ENCODE measurements around the gene SELENOP.
"Not testable (repeated sequence)": the region's sequence is repeated elsewhere in the genome, so short reads cannot be mapped to it uniquely, and the experiment has no call there.

SELENOP gene

DNA sequence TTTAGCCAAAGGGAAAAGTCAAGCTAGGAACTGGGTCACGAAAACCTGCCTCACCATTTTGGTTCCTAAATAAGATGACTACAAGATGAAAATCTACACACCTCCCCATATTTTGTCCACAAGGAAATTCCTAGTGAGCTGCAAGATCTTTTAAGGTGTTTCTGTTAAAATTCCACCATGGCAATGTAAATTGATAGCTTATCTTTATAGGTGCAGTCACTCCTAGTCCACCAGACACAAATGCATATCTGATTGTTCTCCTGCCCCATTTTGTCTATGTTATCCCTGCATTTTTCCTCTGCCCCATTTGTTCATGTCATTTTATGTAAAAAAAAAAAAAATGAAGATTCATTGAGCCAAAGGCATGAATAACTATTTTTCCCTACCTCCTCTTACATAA, 41.1 kb upstream of the SELENOP start:
- H3K4me3 ChIP-seq (ENCODE audit: insufficient read depth, low read length, poor library complexity, severe bottlenecking): no peak overlapping the region
- H3K9me3 ChIP-seq (ENCODE audit: insufficient read depth, low read length): no peaks in the 10 kb centered on the region
- no peak overlapping the region for H3K4me2 ChIP-seq (ENCODE audit: low read depth, low read length, poor library complexity, severe bottlenecking)
- no peaks in the 10 kb centered on the region for H3K36me3 ChIP-seq (ENCODE audit: low read length)
- H3K9ac ChIP-seq (ENCODE audit: low read length): no peak overlapping the region
- no peaks in the 10 kb centered on the region for H3F3A ChIP-seq (ENCODE audit: insufficient read depth)
- no peaks in the 10 kb centered on the region for H3K27me3 ChIP-seq (ENCODE audit: low read length)
- no peak overlapping the region for H2AFZ ChIP-seq (ENCODE audit: low read depth, low read length, severe bottlenecking)
- TF ChIP-seq, protein P1, sequence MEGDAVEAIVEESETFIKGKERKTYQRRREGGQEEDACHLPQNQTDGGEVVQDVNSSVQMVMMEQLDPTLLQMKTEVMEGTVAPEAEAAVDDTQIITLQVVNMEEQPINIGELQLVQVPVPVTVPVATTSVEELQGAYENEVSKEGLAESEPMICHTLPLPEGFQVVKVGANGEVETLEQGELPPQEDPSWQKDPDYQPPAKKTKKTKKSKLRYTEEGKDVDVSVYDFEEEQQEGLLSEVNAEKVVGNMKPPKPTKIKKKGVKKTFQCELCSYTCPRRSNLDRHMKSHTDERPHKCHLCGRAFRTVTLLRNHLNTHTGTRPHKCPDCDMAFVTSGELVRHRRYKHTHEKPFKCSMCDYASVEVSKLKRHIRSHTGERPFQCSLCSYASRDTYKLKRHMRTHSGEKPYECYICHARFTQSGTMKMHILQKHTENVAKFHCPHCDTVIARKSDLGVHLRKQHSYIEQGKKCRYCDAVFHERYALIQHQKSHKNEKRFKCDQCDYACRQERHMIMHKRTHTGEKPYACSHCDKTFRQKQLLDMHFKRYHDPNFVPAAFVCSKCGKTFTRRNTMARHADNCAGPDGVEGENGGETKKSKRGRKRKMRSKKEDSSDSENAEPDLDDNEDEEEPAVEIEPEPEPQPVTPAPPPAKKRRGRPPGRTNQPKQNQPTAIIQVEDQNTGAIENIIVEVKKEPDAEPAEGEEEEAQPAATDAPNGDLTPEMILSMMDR (IDR thresholded peaks at IDR 0.05; ENCODE audit: insufficient read depth, low read length, poor library complexity, severe bottlenecking): no peak
- no peak for TF ChIP-seq EZH2phosphoT487 (conservative IDR thresholded peaks at IDR 0.05; ENCODE audit: low read length)
- H3K79me2 ChIP-seq (ENCODE audit: insufficient read depth, low read length): no peaks in the 10 kb centered on the region
- H3K27ac ChIP-seq (ENCODE audit: low read depth, low read length): no peak overlapping the region
- no peaks in the 10 kb centered on the region for H4K20me1 ChIP-seq (ENCODE audit: low read depth, low read length)
- H3K9me2 ChIP-seq (replicated peaks; ENCODE audit: insufficient read depth, low read length): no peaks in the 10 kb centered on the region

DNA sequence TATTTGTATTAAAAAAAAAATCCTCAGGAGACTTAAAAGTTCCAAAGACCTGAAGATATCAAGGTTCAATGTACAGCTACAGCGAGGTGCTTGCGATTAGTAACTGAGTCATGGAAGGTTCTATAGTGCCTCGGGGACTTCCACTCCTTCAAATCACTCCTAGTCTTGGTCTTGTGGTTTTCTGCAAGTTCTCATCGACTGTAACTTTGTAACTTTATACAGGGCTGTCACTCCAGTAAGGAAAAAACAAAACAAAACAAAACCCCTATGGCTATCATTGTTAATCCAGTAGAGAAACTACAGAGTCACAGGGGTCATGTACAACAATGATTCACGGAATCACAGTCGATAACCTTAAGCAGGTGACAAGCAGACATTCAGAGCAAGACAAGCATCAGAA, 39.8 kb upstream of the SELENOP start:
- H3K27me3 ChIP-seq (ENCODE audit: low read length): no peaks in the 10 kb centered on the region
- no peaks in the 10 kb centered on the region for H3K9me2 ChIP-seq (replicated peaks; ENCODE audit: insufficient read depth, low read length)
- no peaks in the 10 kb centered on the region for H3K36me3 ChIP-seq (ENCODE audit: low read length)
- no peaks in the 10 kb centered on the region for H3F3A ChIP-seq (ENCODE audit: insufficient read depth)
- no peaks in the 10 kb centered on the region for H4K20me1 ChIP-seq (ENCODE audit: low read depth, low read length)
- no peak overlapping the region for H2AFZ ChIP-seq (ENCODE audit: low read depth, low read length, severe bottlenecking)
- H3K4me2 ChIP-seq (ENCODE audit: low read depth, low read length, poor library complexity, severe bottlenecking): no peak overlapping the region
- no peak overlapping the region for H3K9ac ChIP-seq (ENCODE audit: low read length)
- TF ChIP-seq, protein P1 (IDR thresholded peaks at IDR 0.05; ENCODE audit: insufficient read depth, low read length, poor library complexity, severe bottlenecking): no peak
- no peak for TF ChIP-seq EZH2phosphoT487 (conservative IDR thresholded peaks at IDR 0.05; ENCODE audit: low read length)
- H3K9me3 ChIP-seq (ENCODE audit: insufficient read depth, low read length): no peaks in the 10 kb centered on the region
- no peaks in the 10 kb centered on the region for H3K79me2 ChIP-seq (ENCODE audit: insufficient read depth, low read length)
- no peak overlapping the region for H3K27ac ChIP-seq (ENCODE audit: low read depth, low read length)
- no peak overlapping the region for H3K4me3 ChIP-seq (ENCODE audit: insufficient read depth, low read length, poor library complexity, severe bottlenecking)

DNA sequence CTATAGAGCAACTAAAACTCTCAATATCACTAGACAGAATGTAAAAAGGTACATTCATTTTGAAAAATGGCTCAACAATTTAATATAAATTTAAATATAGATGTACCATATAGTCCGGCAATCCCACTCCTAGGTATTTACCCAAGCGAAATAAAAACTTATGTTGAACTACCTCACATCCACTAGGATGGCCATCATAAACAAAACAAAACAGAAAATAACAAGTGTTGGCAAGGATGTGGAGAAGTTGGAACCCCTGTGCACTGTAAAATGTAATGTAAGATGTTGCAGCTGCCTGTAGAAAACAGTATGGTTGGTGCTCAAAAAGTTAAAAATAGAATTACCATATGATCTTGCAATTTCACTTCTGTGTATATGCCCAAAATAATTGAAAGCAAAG, 36.9 kb upstream of the SELENOP start:
- Histone ChIP-seq H3K4me3 (ENCODE audit: insufficient read depth, low read length, poor library complexity, severe bottlenecking) (no peak overlapping the region), H3K79me2 (ENCODE audit: insufficient read depth, low read length) (no peaks in the 10 kb centered on the region), H3K4me2 (ENCODE audit: low read depth, low read length, poor library complexity, severe bottlenecking) (no peak overlapping the region), H2AFZ (ENCODE audit: low read depth, low read length, severe bottlenecking) (no peak overlapping the region), H3K9ac (ENCODE audit: low read length) (no peak overlapping the region), H3F3A (ENCODE audit: insufficient read depth) (no peaks in the 10 kb centered on the region), H3K27ac (ENCODE audit: low read depth, low read length) (no peak overlapping the region), H3K36me3 (ENCODE audit: low read length) (no peaks in the 10 kb centered on the region), H3K9me3 (ENCODE audit: insufficient read depth, low read length) (no peaks in the 10 kb centered on the region), H3K27me3 (ENCODE audit: low read length) (no peaks in the 10 kb centered on the region), H4K20me1 (ENCODE audit: low read depth, low read length) (no peaks in the 10 kb centered on the region), H3K9me2 (replicated peaks; ENCODE audit: insufficient read depth, low read length) (no peaks in the 10 kb centered on the region)
- TF ChIP-seq, protein P1 (IDR thresholded peaks at IDR 0.05; ENCODE audit: insufficient read depth, low read length, poor library complexity, severe bottlenecking): no peak
- TF ChIP-seq EZH2phosphoT487 (conservative IDR thresholded peaks at IDR 0.05; ENCODE audit: low read length): no peak

DNA sequence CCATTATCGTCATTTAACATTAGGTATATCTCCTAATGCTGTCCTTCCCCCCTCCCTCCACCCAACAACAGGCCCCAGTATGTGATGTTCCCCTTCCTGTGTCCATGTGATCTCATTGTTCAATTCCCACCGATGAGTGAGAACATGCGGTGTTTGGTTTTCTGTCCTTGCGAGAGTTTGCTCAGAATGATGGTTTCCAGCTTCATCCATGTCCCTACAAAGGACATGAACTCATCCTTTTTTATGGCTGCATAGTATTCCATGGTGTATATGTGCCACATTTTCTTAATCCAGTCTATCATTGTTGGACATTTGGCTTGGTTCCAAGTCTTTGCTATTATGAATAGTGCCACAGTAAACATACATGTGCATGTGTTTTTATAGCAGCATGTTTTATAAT, 32.7 kb upstream of the SELENOP start:
- not testable (repeated sequence) for H3F3A ChIP-seq (ENCODE audit: insufficient read depth); H3K4me2 ChIP-seq (ENCODE audit: low read depth, low read length, poor library complexity, severe bottlenecking); H3K9me2 ChIP-seq (replicated peaks; ENCODE audit: insufficient read depth, low read length); H2AFZ ChIP-seq (ENCODE audit: low read depth, low read length, severe bottlenecking); H3K4me3 ChIP-seq (ENCODE audit: insufficient read depth, low read length, poor library complexity, severe bottlenecking); H3K36me3 ChIP-seq (ENCODE audit: low read length); H3K9me3 ChIP-seq (ENCODE audit: insufficient read depth, low read length); H3K27ac ChIP-seq (ENCODE audit: low read depth, low read length); H3K9ac ChIP-seq (ENCODE audit: low read length); H4K20me1 ChIP-seq (ENCODE audit: low read depth, low read length); H3K79me2 ChIP-seq (ENCODE audit: insufficient read depth, low read length); H3K27me3 ChIP-seq (ENCODE audit: low read length)

Data from SU-DHL-6 (cell line).